K562 (cell line): ENCODE data around the gene LMAN1. TPM values are rescaled to one million over a fixed set of nuclear protein-coding genes. Genes with fewer than 3 reads are reported as not detected.

ENCODE experiments used
- ATAC-seq: fragments of 200-7000 bp; cut with Tn5 transposase; 3 replicates; pipeline ENCODE4 v1.9.1; 2020; ENCODE audit warnings: moderate library complexity
- BruUV-seq: library from RNA; stranded (reverse); fragments of 400-500 nt; replicated peaks from 2 replicates; lab custom pipeline; 2021; lab: Mats Ljungman, UMichigan
- CTCF ChIA-PET: fragments of 300-600 bp; formaldehyde crosslinking; extraction: SDS; loops from one replicate; lab custom pipeline; 2021; ENCODE audit warnings: low intra/inter-chr PET ratio; lab: Yijun Ruan, JAX
- POLR2A ChIA-PET: fragments of 300-600, 350-650 bp; sonication (Branson Sonifier 250); formaldehyde crosslinking; extraction: SDS; loops from one replicate; lab custom pipeline; 2021; ENCODE audit warnings: antibody characterized with exemption, inconsistent platforms; lab: Yijun Ruan, JAX
- DNase-seq, 4 experiments: peaks; one replicate each; pipeline versions ENCODE4 v3.0.0 to v3.0.0-alpha.2; 2011 to 2018; ENCODE audit warnings: low spot score in 3 of 4, mixed read lengths in 3 of 4; ENCODE audit errors: extremely low read depth in 1 of 4
- FAIRE-seq: peaks from 2 replicates; lab custom pipeline; 2011; peaks lifted over from hg19 to GRCh38; lab: Jason Lieb, UNC
- H2AFZ ChIP-seq: 2 replicates; pipeline ENCODE4 v1.6.0; 2011; ENCODE audit warnings: low read depth, low read length, control low read depth, inconsistent platforms
- H3K27ac ChIP-seq: fragments of 200-600 bp; 3 replicates; pipeline ENCODE4 v1.8.0; 2011; ENCODE audit warnings: low read depth, mild to moderate bottlenecking, control low read depth, inconsistent platforms, low read length, moderate library complexity, mixed read lengths; ENCODE audit errors: extremely low read depth
- H3K27me3 ChIP-seq, 2 experiments: fragments of 300-600 bp in 1 of 2; 2 replicates in 1 of 2; 3 replicates in 1 of 2; pipeline versions ENCODE4 v1.6.0 to v1.8.0; 2011; ENCODE audit warnings: inconsistent platforms in 2 of 2, low read length in 2 of 2, mild to moderate bottlenecking in 1 of 2, mixed read lengths in 1 of 2, moderate library complexity in 1 of 2; ENCODE audit not compliant: control insufficient read depth in 2 of 2, insufficient read depth in 2 of 2
- H3K36me3 ChIP-seq: fragments of 300-600 bp; 3 replicates; pipeline ENCODE4 v1.8.0; 2011; ENCODE audit warnings: mild to moderate bottlenecking, low read length, inconsistent platforms; ENCODE audit not compliant: control insufficient read depth, insufficient read depth
- H3K4me1 ChIP-seq, 2 experiments: fragments of 200-600 bp in 1 of 2; replicated peaks in 1 of 2; 2 replicates in 1 of 2; 3 replicates in 1 of 2; pipeline versions ENCODE4 v1.5.1 to v1.8.0; 2011; ENCODE audit warnings: inconsistent platforms in 2 of 2, low read length in 2 of 2, mild to moderate bottlenecking in 1 of 2, mixed read lengths in 1 of 2, moderate library complexity in 1 of 2; ENCODE audit not compliant: control insufficient read depth in 2 of 2, insufficient read depth in 2 of 2
- H3K4me2 ChIP-seq: 2 replicates; pipeline ENCODE4 v1.6.1; 2011; ENCODE audit warnings: low read length, control low read depth, inconsistent platforms, mixed read lengths; ENCODE audit not compliant: insufficient read depth
- H3K4me3 ChIP-seq: fragments of 200-600 bp; sonication (generic), shearing (Covaris generic); 2 replicates; pipeline ENCODE4 v1.5.1; 2016; ENCODE audit warnings: control low read depth, inconsistent platforms
- H3K79me2 ChIP-seq: fragments of 200-600 bp; 3 replicates; pipeline ENCODE4 v1.8.0; 2011; ENCODE audit warnings: low read length, inconsistent platforms; ENCODE audit not compliant: control insufficient read depth, insufficient read depth
- H3K9ac ChIP-seq, 2 experiments: 2 replicates each; pipeline versions ENCODE4 v1.6.0 to v1.6.1; 2011; ENCODE audit warnings: low read depth in 2 of 2, low read length in 2 of 2, control low read depth in 1 of 2, inconsistent platforms in 1 of 2, mild to moderate bottlenecking in 1 of 2, mixed read lengths in 1 of 2; ENCODE audit not compliant: insufficient read depth in 1 of 2
- H3K9me1 ChIP-seq: one replicate; pipeline ENCODE4 v1.6.0; 2011; ENCODE audit warnings: inconsistent platforms, mild to moderate bottlenecking, low read length, moderate library complexity; ENCODE audit not compliant: control insufficient read depth, insufficient read depth
- H3K9me3 ChIP-seq: replicated peaks from 2 replicates; pipeline ENCODE4 v1.5.1; 2011; ENCODE audit warnings: low read depth, low read length, inconsistent platforms; ENCODE audit not compliant: control insufficient read depth, insufficient read depth
- H4K20me1 ChIP-seq: replicated peaks from 2 replicates; pipeline ENCODE4 v1.6.1; 2011; ENCODE audit warnings: low read length, inconsistent platforms, mixed read lengths; ENCODE audit not compliant: control insufficient read depth, insufficient read depth
- ARID1B ChIP-seq: fragments of 450-650 bp; IDR thresholded peaks from 2 replicates; pipeline ENCODE4 v1.6.1; 2016; ENCODE audit warnings: antibody characterized with exemption, mild to moderate bottlenecking, inconsistent platforms
- ARID3A ChIP-seq: IDR thresholded peaks from 2 replicates; pipeline ENCODE4 v1.6.1; 2012; ENCODE audit warnings: low read depth, low read length, improper control_type of control experiment, borderline replicate concordance
- ATF3 ChIP-seq, 2 experiments: fragments of 450-650 bp in 1 of 2; sonication (generic) in 1 of 2; formaldehyde crosslinking in 1 of 2; IDR thresholded peaks in 1 of 2; conservative IDR thresholded peaks in 1 of 2; 2 replicates each; pipeline versions ENCODE4 v1.6.1 to v1.8.1; 2016 to 2023; ENCODE audit warnings: mild to moderate bottlenecking in 2 of 2, moderate library complexity in 2 of 2, inconsistent platforms in 1 of 2, missing genetic modification reagents in 1 of 2
- CGGBP1 ChIP-seq: fragments of 250-450 bp; sonication (Bioruptor Pico); IDR thresholded peaks from 2 replicates; pipeline ENCODE4 v1.9.0; 2021; ENCODE audit warnings: mild to moderate bottlenecking
- EHMT2 ChIP-seq: fragments of 450-650 bp; IDR thresholded peaks from 2 replicates; pipeline ENCODE4 v1.6.1; 2018; ENCODE audit warnings: antibody characterized with exemption
- NCOR1 ChIP-seq: fragments of 450-650 bp; IDR thresholded peaks from 2 replicates; pipeline ENCODE4 v1.6.1; 2016; ENCODE audit warnings: mild to moderate bottlenecking, moderate library complexity
- NR4A1 ChIP-seq, 2 experiments: fragments of 250-450 bp in 1 of 2; fragments of 450-650 bp in 1 of 2; sonication (Bioruptor Pico) in 1 of 2; IDR thresholded peaks; 2 replicates each; pipeline versions ENCODE4 v1.4.0 to v1.6.1; 2016 to 2020; ENCODE audit warnings: mild to moderate bottlenecking in 2 of 2, missing compliant biosample characterization in 1 of 2, missing genetic modification characterization in 1 of 2, moderate library complexity in 1 of 2
- WGBS: fragments of 100-300 bp; shearing (Covaris generic); methylation state at CpG from one replicate; pipeline ENCODE4 v1.1.6; 2016; ENCODE audit warnings: low coverage, mixed read lengths; ENCODE audit not compliant: insufficient coverage; ENCODE audit errors: missing lambda C conversion rate; 5-methylcytosine and 5-hydroxymethylcytosine counted together
- in situ Hi-C: fragments of 300-500 bp; cut with MboI; formaldehyde crosslinking; loops from 4 replicates; pipeline ENCODE4 v1.15.0; 2018; ENCODE audit warnings: inconsistent platforms, mixed read lengths
- intact Hi-C: fragments of 100-400 bp; cut with micrococcal nuclease; formaldehyde crosslinking; loops from 2 replicates; pipeline ENCODE4 v1.14.2; 2022
- polyA plus RNA-seq, 8 experiments: library from polyadenylated mRNA; depleted of rRNA in 4 of 8; stranded (reverse) in 5 of 8; unstranded in 3 of 8; fragments of >200 nt; fragmentation: Nextera tagmentation in 2 of 8; fragmentation: Illumina TruSeq in 1 of 8; extraction: Ambion mirVana in 2 of 8; extraction: Trizol in 1 of 8; gene quantifications; 2 replicates each; pipeline versions ENCODE4 v1.2.1 to v1.2.3, GENCODE V29; 2011 to 2014; ENCODE audit warnings: inconsistent platforms in 1 of 8, missing spikeins in 1 of 8
- total RNA-seq, 7 experiments: library from RNA; depleted of rRNA in 6 of 7; stranded (reverse); fragments of >200 nt in 6 of 7; fragmentation: Illumina TruSeq in 2 of 7; extraction: Trizol in 2 of 7; gene quantifications; 2 replicates each; pipeline versions ENCODE4 v1.2.1 to v1.2.3, GENCODE V29; 2011 to 2021; ENCODE audit warnings: low replicate concordance in 1 of 7

Gene LMAN1
- total and polyA plus RNA-seq, 9 of the 15 experiments (the other 6 are each of a cell fraction or from before 2014, with no cell fraction given): 18.8 to 108 (median 71.2) TPM

GRCh38 chr18:59300676-59301285 lies 58.3 kb downstream of the LMAN1 start (continued):
- no peak for TF ChIP-seq ATF3 (IDR thresholded peaks at IDR 0.05)
- no peak for TF ChIP-seq ATF3 (CRISPR knock-in tag; conservative IDR thresholded peaks at IDR 0.05)
- no peak for TF ChIP-seq ARID1B
- no peak for TF ChIP-seq ARID3A

GRCh38 chr18:59298871-59299270 lies 60.2 kb downstream of the LMAN1 start:
- TF ChIP-seq CGGBP1: no peak
- TF ChIP-seq NR4A1 (CRISPR knock-in tag; IDR thresholded peaks at IDR 0.05): no peak
- no peak for TF ChIP-seq NR4A1 (tag; IDR thresholded peaks at IDR 0.05)
- no peak for TF ChIP-seq NCOR1
- TF ChIP-seq EHMT2: no peak
- TF ChIP-seq, all 486 proteins: peak for 0
- Histone ChIP-seq H3K4me1 (no peaks in the 10 kb centered on the region), H3K4me2 (no peak overlapping the region), H3K9ac (no peak overlapping the region), H3K27ac (no peak overlapping the region), H3K4me3 (no peak overlapping the region), H2AFZ (no peak overlapping the region), H3K9me1 (no peaks in the 10 kb centered on the region), H3K36me3 (no peaks in the 10 kb centered on the region), H3K9me3 (no peaks in the 10 kb centered on the region), H4K20me1 (no peaks in the 10 kb centered on the region), H3K79me2 (no peaks in the 10 kb centered on the region), H3K27me3 (peaks cover 3 to 24% of the 10 kb centered on the region in 2 experiments; a peak in 4 of 5 replicates)
- FAIRE-seq: no peak
- no peak for ATAC-seq
- POLR2A ChIA-PET: no interaction called here
- in situ Hi-C loops: no loop called here
- BruUV-seq: no TSS peak
- CTCF ChIA-PET: no interaction called here
- 8% methylated on average over 7 of the region's 8 CpGs for WGBS
- intact Hi-C loops: no loop called here
- no peak for DNase-seq
